Panc1 (cell line): ENCODE results near the gene PSENEN. TPM values are rescaled to one million over a fixed set of nuclear protein-coding genes. Genes with fewer than 3 reads are reported as not detected.

ENCODE experiments used
- ATAC-seq: fragments of 200-7000 bp; cut with Tn5 transposase; 2 replicates; pipeline ENCODE4 v1.9.1; 2020; ENCODE audit warnings: mild to moderate bottlenecking, moderate library complexity
- BruUV-seq: library from RNA; stranded (reverse); fragments of 400-500 nt; replicated peaks from 2 replicates; lab custom pipeline; 2021; lab: Mats Ljungman, UMichigan
- CTCF ChIA-PET: fragments of 300-600 bp; sonication (Branson Sonifier 250); formaldehyde crosslinking; loops from one replicate; lab custom pipeline; 2022; ENCODE audit warnings: antibody characterized with exemption; lab: Charles Lee
- POLR2A ChIA-PET: fragments of 300-600 bp; sonication (Branson Sonifier 250); formaldehyde crosslinking; loops from one replicate; lab custom pipeline; 2022; ENCODE audit warnings: antibody characterized with exemption; lab: Charles Lee
- DNase-seq: peaks from one replicate; pipeline ENCODE4 v3.0.0-alpha.2; 2010; ENCODE audit warnings: low read depth, low spot score
- H3K27ac ChIP-seq: 2 replicates; pipeline ENCODE4 v1.5.1; 2011; ENCODE audit warnings: mild to moderate bottlenecking, low read length, inconsistent platforms
- H3K27me3 ChIP-seq: fragments of 200-500 bp; sonication (Bioruptor generic); 2 replicates; pipeline ENCODE4 v1.6.0; 2014; ENCODE audit warnings: low read length, inconsistent platforms; ENCODE audit not compliant: control insufficient read depth, insufficient read depth
- H3K36me3 ChIP-seq: fragments of 200-500 bp; sonication (Bioruptor generic); 2 replicates; pipeline ENCODE4 v1.5.1; 2014; ENCODE audit warnings: inconsistent platforms, mild to moderate bottlenecking, low read length, moderate library complexity; ENCODE audit not compliant: control insufficient read depth, insufficient read depth
- H3K4me1 ChIP-seq: 2 replicates; pipeline ENCODE4 v1.5.1; 2011; ENCODE audit warnings: inconsistent platforms, mild to moderate bottlenecking, low read length, moderate library complexity; ENCODE audit not compliant: control insufficient read depth, insufficient read depth
- H3K4me3 ChIP-seq, 2 experiments: 2 replicates each; pipeline ENCODE4 v1.5.1; 2011 to 2012; ENCODE audit warnings: low read depth in 2 of 2, low read length in 2 of 2, mild to moderate bottlenecking in 2 of 2, inconsistent platforms in 1 of 2, moderate library complexity in 1 of 2
- H3K9me3 ChIP-seq: fragments of 200-500 bp; sonication (Bioruptor generic); 2 replicates; pipeline ENCODE4 v1.5.1; 2014; ENCODE audit warnings: low read depth, mild to moderate bottlenecking, inconsistent platforms, low read length, moderate library complexity; ENCODE audit not compliant: control insufficient read depth, insufficient read depth
- POLR2AphosphoS5 ChIP-seq: IDR thresholded peaks from 2 replicates; pipeline ENCODE4 v1.6.1; 2012; ENCODE audit warnings: mild to moderate bottlenecking, low read depth, low read length, moderate library complexity
- SIN3A ChIP-seq: IDR thresholded peaks from 2 replicates; pipeline ENCODE4 v1.6.1; 2012; ENCODE audit warnings: low read depth, mild to moderate bottlenecking, low read length, moderate library complexity, borderline replicate concordance; ENCODE audit not compliant: insufficient read depth
- TCF7L2 ChIP-seq: IDR thresholded peaks from 2 replicates; pipeline ENCODE4 v1.6.1; 2011; ENCODE audit warnings: mild to moderate bottlenecking, low read depth, low read length, inconsistent platforms
- in situ Hi-C: cut with HindIII; loops from 2 replicates; pipeline ENCODE4 v1.10.0; 2016; ENCODE audit warnings: low sequenced_read_pairs, low pct_unique_long_range_greater_than_20kb
- intact Hi-C: fragments of 100-400 bp; cut with micrococcal nuclease; formaldehyde crosslinking; loops from one replicate; pipeline ENCODE4 v1.10.0; 2022; ENCODE audit not compliant: unreplicated experiment
- total RNA-seq: library from RNA; stranded (reverse); gene quantifications from one replicate; pipeline ENCODE4 v1.2.1, GENCODE V29; 2021; ENCODE audit not compliant: unreplicated experiment
- TF ChIP-seq, protein P1 (sequence below): fragments of 450-650 bp; IDR thresholded peaks from 2 replicates; pipeline ENCODE4 v1.5.1; 2017; ENCODE audit warnings: mild to moderate bottlenecking
- TF ChIP-seq, protein P2 (sequence below), 2 experiments: IDR thresholded peaks; 2 replicates each; pipeline ENCODE4 v1.6.1; 2011 to 2012; ENCODE audit warnings: low read depth in 2 of 2, control low read depth in 1 of 2, low read length in 1 of 2, mild to moderate bottlenecking in 1 of 2, moderate library complexity in 1 of 2; ENCODE audit not compliant: insufficient read depth in 1 of 2

Gene PSENEN
- total RNA-seq, 1 experiment from 2014 or later = 169 TPM

DNA sequence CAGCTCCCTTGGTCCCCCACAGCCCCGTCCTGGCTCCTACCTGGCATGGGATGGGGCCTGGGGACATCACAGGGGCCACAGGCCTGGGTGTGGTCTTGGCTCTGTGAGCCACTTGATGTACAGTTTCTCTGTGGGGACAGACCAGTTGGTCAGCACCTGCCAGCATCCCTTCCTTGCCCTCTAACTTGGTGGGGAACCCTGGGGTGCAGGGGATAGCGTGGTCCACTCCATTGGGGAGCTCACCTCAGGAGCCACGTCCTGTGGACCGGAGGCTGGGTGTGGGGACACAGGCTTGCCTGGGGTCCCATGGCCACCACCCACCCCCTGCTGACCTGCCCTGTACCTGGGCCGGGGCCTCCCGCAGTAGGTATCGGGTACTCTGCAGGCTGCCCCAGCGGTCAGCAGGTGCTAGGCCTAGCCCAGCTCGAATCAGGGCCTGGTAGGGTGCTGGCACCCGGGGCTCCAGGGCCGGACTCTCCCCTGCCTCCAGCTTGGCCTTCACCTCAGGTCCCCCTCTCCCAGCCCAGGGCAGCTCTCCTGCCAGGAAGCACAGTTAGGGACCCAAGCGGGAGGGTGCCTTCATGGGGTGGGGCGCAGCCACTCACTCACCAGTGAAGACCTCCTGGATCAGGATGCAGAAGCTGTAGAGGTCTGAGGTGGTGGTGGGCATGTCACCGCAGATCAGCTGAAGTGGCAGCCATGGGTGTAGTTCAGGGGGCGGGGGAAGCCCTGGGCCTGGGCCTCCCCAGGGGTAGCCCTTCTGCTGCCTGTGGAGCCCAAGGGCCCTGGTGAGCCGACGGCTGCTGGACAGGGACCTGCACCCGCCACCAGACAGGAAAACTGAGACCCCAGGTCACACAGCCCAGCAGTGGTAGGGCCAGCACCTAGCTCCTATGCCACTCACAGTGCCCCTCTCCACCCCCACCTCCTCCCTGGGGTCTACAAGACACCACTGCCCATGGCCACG lies 44.8 kb downstream of the PSENEN start:
- ChIA-PET CTCF (no interaction called here), POLR2A (no interaction called here)
- no peaks in the 10 kb centered on the region for H3K9me3 ChIP-seq
- no peaks in the 10 kb centered on the region for H3K27me3 ChIP-seq
- H3K36me3 ChIP-seq = no peaks in the 10 kb centered on the region
- no TSS peak for BruUV-seq
- no peaks in the 10 kb centered on the region; the same call in 1 of the 2 replicates for H3K4me1 ChIP-seq
- in situ Hi-C loops (no loop called here), intact Hi-C loops (no loop called here)
- H3K27ac ChIP-seq = no peak overlapping the region
- no peak overlapping the region for H3K4me3 ChIP-seq
- TF ChIP-seq, protein P1, sequence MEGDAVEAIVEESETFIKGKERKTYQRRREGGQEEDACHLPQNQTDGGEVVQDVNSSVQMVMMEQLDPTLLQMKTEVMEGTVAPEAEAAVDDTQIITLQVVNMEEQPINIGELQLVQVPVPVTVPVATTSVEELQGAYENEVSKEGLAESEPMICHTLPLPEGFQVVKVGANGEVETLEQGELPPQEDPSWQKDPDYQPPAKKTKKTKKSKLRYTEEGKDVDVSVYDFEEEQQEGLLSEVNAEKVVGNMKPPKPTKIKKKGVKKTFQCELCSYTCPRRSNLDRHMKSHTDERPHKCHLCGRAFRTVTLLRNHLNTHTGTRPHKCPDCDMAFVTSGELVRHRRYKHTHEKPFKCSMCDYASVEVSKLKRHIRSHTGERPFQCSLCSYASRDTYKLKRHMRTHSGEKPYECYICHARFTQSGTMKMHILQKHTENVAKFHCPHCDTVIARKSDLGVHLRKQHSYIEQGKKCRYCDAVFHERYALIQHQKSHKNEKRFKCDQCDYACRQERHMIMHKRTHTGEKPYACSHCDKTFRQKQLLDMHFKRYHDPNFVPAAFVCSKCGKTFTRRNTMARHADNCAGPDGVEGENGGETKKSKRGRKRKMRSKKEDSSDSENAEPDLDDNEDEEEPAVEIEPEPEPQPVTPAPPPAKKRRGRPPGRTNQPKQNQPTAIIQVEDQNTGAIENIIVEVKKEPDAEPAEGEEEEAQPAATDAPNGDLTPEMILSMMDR = no peak
- no peak for TF ChIP-seq SIN3A
- TF ChIP-seq TCF7L2 = no peak
- TF ChIP-seq, protein P2, sequence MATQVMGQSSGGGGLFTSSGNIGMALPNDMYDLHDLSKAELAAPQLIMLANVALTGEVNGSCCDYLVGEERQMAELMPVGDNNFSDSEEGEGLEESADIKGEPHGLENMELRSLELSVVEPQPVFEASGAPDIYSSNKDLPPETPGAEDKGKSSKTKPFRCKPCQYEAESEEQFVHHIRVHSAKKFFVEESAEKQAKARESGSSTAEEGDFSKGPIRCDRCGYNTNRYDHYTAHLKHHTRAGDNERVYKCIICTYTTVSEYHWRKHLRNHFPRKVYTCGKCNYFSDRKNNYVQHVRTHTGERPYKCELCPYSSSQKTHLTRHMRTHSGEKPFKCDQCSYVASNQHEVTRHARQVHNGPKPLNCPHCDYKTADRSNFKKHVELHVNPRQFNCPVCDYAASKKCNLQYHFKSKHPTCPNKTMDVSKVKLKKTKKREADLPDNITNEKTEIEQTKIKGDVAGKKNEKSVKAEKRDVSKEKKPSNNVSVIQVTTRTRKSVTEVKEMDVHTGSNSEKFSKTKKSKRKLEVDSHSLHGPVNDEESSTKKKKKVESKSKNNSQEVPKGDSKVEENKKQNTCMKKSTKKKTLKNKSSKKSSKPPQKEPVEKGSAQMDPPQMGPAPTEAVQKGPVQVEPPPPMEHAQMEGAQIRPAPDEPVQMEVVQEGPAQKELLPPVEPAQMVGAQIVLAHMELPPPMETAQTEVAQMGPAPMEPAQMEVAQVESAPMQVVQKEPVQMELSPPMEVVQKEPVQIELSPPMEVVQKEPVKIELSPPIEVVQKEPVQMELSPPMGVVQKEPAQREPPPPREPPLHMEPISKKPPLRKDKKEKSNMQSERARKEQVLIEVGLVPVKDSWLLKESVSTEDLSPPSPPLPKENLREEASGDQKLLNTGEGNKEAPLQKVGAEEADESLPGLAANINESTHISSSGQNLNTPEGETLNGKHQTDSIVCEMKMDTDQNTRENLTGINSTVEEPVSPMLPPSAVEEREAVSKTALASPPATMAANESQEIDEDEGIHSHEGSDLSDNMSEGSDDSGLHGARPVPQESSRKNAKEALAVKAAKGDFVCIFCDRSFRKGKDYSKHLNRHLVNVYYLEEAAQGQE (IDR thresholded peaks at IDR 0.05; ENCODE audit: insufficient read depth in 1 of 2, low read depth in 2 of 2, low read length in 1 of 2) = no peak
- no peak for TF ChIP-seq POLR2AphosphoS5
- DNase-seq (no peak), ATAC-seq (no peak)

DNA sequence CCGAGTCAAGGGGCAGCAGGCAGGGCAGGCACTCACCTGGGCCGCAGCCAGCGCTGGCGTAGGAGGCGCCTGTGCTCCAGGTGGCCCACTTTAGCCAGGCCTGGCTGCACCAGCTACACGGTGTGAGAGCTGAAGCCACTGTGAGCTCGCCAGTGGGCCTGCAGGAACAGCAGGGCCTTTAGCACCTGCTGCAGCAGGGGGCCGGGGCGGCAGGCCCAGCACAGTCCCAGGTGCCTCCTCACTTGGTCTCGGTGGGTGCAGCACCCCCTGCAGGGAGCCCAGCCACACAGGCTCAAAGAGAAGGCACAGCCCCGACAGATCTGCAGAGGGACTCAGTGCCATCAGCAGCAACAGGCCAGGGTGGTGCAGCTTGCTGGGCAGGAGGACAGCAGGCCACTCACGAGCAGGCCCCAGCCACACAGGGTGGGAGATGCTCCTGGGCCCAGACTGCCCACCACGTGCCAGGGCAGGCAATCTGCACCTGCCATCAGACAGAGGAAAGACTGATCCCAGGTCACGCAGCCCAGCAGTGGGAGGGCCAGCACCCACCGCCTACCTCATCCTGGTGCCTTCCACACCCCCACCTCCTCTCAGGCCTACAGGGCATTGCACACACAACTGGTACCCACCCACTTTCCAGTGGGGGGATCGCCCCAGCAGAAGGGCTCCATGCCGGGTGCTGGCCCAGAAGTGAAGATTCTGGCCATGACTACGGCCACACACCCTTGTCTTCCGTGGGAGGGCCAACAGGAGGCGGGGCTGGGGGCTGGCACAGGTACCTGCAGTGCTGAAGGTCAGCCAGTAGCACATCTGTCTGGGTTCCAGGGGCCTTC lies 45.7 kb downstream of the PSENEN start:
- ChIA-PET POLR2A (no interaction called here), CTCF (no interaction called here)
- no peaks in the 10 kb centered on the region; the same call in 1 of the 2 replicates for H3K4me1 ChIP-seq
- H3K4me3 ChIP-seq = no peak overlapping the region
- intact Hi-C loops (no loop called here), in situ Hi-C loops (no loop called here)
- no TSS peak for BruUV-seq
- H3K27ac ChIP-seq = no peak overlapping the region
- TF ChIP-seq TCF7L2 (no peak), POLR2AphosphoS5 (no peak), SIN3A (no peak)
- TF ChIP-seq, protein P1 = no peak
- TF ChIP-seq, protein P2 (IDR thresholded peaks at IDR 0.05; ENCODE audit: insufficient read depth in 1 of 2, low read depth in 2 of 2, low read length in 1 of 2) = no peak
- DNase-seq (no peak), ATAC-seq (peak; percentile 49)
- no peaks in the 10 kb centered on the region for H3K9me3 ChIP-seq
- H3K27me3 ChIP-seq = no peaks in the 10 kb centered on the region
- H3K36me3 ChIP-seq = no peaks in the 10 kb centered on the region
